ENCODE measurements around the gene ABCC9.

DNA sequence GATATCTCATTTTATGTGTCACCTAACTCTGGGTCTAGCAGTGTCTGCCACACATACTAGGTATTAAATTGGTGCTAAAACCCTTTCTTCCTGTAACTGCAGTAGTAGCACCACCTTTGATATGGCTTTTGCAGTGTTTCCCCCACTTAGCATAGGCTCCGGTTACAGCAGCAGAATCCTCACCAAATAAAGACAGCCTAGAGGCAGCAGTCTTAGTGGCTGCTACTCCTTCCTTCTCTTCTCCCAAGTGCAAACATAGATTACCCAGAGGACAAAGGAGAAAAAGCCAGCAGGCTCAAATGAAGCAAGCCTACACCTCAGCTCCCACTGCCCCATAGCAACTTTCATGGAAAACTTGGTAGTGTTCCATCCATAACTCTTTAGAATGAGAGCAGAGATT lies 30.1 kb upstream of the ABCC9 start:
- TF ChIP-seq, protein P1, sequence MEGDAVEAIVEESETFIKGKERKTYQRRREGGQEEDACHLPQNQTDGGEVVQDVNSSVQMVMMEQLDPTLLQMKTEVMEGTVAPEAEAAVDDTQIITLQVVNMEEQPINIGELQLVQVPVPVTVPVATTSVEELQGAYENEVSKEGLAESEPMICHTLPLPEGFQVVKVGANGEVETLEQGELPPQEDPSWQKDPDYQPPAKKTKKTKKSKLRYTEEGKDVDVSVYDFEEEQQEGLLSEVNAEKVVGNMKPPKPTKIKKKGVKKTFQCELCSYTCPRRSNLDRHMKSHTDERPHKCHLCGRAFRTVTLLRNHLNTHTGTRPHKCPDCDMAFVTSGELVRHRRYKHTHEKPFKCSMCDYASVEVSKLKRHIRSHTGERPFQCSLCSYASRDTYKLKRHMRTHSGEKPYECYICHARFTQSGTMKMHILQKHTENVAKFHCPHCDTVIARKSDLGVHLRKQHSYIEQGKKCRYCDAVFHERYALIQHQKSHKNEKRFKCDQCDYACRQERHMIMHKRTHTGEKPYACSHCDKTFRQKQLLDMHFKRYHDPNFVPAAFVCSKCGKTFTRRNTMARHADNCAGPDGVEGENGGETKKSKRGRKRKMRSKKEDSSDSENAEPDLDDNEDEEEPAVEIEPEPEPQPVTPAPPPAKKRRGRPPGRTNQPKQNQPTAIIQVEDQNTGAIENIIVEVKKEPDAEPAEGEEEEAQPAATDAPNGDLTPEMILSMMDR (IDR thresholded peaks at IDR 0.05): no peak
- no peak for TF ChIP-seq POLR2A (IDR thresholded peaks at IDR 0.05)
